ENCODE data around the gene PISD.

The PISD gene

GRCh38 chr22:31653944-31654343 lies 8.1 kb downstream of the PISD start:
- TF ChIP-seq BACH2 (CRISPR knock-in tag; IDR thresholded peaks at IDR 0.05; ENCODE audit: borderline replicate concordance) (no peak), ISL1 (CRISPR knock-in tag; IDR thresholded peaks at IDR 0.05) (no peak), TCF4 (CRISPR knock-in tag; IDR thresholded peaks at IDR 0.05; ENCODE audit: borderline replicate concordance) (no peak), GLIS3 (CRISPR knock-in tag; IDR thresholded peaks at IDR 0.05) (no peak), ZNF70 (CRISPR knock-in tag; IDR thresholded peaks at IDR 0.05) (no peak), SNAI2 (CRISPR knock-in tag; IDR thresholded peaks at IDR 0.05) (no peak), RARB (CRISPR knock-in tag; IDR thresholded peaks at IDR 0.05) (no peak), POU6F1 (CRISPR knock-in tag; IDR thresholded peaks at IDR 0.05; ENCODE audit: borderline replicate concordance, low read depth) (no peak), TOX (CRISPR knock-in tag; IDR thresholded peaks at IDR 0.05; ENCODE audit: borderline replicate concordance) (no peak), ARNTL (CRISPR knock-in tag; IDR thresholded peaks at IDR 0.05; ENCODE audit: borderline replicate concordance, low read depth) (no peak), CSDC2 (CRISPR knock-in tag; IDR thresholded peaks at IDR 0.05) (no peak), ZNF8 (CRISPR knock-in tag; IDR thresholded peaks at IDR 0.05) (no peak), CSRNP3 (CRISPR knock-in tag; IDR thresholded peaks at IDR 0.05) (no peak), PATZ1 (CRISPR knock-in tag; IDR thresholded peaks at IDR 0.05; ENCODE audit: borderline replicate concordance) (no peak), ZFP30 (CRISPR knock-in tag; IDR thresholded peaks at IDR 0.05) (no peak), ZFP3 (CRISPR knock-in tag; IDR thresholded peaks at IDR 0.05) (no peak)
- ATAC-seq, result no peak

GRCh38 chr22:31652911-31653684 lies 8.9 kb downstream of the PISD start:
- TF ChIP-seq SNAI2 (CRISPR knock-in tag; IDR thresholded peaks at IDR 0.05) (no peak), PATZ1 (CRISPR knock-in tag; IDR thresholded peaks at IDR 0.05; ENCODE audit: borderline replicate concordance) (no peak), ZNF8 (CRISPR knock-in tag; IDR thresholded peaks at IDR 0.05) (no peak), ZFP3 (CRISPR knock-in tag; IDR thresholded peaks at IDR 0.05) (no peak), ZC3H10 (CRISPR knock-in tag; IDR thresholded peaks at IDR 0.05) (no peak), ZFP30 (CRISPR knock-in tag; IDR thresholded peaks at IDR 0.05) (no peak), CSDC2 (CRISPR knock-in tag; IDR thresholded peaks at IDR 0.05) (no peak), ZNF70 (CRISPR knock-in tag; IDR thresholded peaks at IDR 0.05) (no peak), RARB (CRISPR knock-in tag; IDR thresholded peaks at IDR 0.05) (no peak), ARNTL (CRISPR knock-in tag; IDR thresholded peaks at IDR 0.05; ENCODE audit: borderline replicate concordance, low read depth) (no peak), OSR1 (CRISPR knock-in tag; IDR thresholded peaks at IDR 0.05) (no peak), POU6F1 (CRISPR knock-in tag; IDR thresholded peaks at IDR 0.05; ENCODE audit: borderline replicate concordance, low read depth) (no peak), TSHZ2 (CRISPR knock-in tag; IDR thresholded peaks at IDR 0.05) (no peak), TOX (CRISPR knock-in tag; IDR thresholded peaks at IDR 0.05; ENCODE audit: borderline replicate concordance) (no peak)

More at GRCh38 chr22:31652911-31653684, 8.9 kb downstream of the PISD start:
- no peak for ATAC-seq

All from SK-N-SH treated with all-trans-retinoic acid at 6 μM for 48 hours (cell line).